Skeletal muscle satellite cell (primary cell): ENCODE results near the gene PEF1.
A peak's percentile ranks its signal among the peaks of the same experiment; 100 is the strongest.

ENCODE experiments used
- H3K27me3 ChIP-seq: 2 replicates; pipeline ENCODE4 v1.7.0; 2013; ENCODE audit warnings: low read length; ENCODE audit not compliant: control insufficient read depth, insufficient read depth
- H3K36me3 ChIP-seq: 2 replicates; pipeline ENCODE4 v1.7.0; 2013; ENCODE audit warnings: mild to moderate bottlenecking, control low read depth, low read length; ENCODE audit not compliant: insufficient read depth
- H3K4me1 ChIP-seq: 2 replicates; pipeline ENCODE4 v1.7.0; 2013; ENCODE audit warnings: low read length; ENCODE audit not compliant: control insufficient read depth, insufficient read depth
- H3K4me2 ChIP-seq: 2 replicates; pipeline ENCODE4 v1.7.0; 2013; ENCODE audit warnings: mild to moderate bottlenecking, low read length
- H3K4me3 ChIP-seq: 2 replicates; pipeline ENCODE4 v1.7.0; 2013; ENCODE audit warnings: low read length
- H3K9ac ChIP-seq: 2 replicates; pipeline ENCODE4 v1.7.0; 2013; ENCODE audit warnings: mild to moderate bottlenecking, low read depth, low read length, moderate library complexity
- H3K9me3 ChIP-seq: replicated peaks from 2 replicates; pipeline ENCODE4 v1.7.0; 2013; ENCODE audit warnings: mild to moderate bottlenecking, control low read depth, low read length

The PEF1 gene

DNA sequence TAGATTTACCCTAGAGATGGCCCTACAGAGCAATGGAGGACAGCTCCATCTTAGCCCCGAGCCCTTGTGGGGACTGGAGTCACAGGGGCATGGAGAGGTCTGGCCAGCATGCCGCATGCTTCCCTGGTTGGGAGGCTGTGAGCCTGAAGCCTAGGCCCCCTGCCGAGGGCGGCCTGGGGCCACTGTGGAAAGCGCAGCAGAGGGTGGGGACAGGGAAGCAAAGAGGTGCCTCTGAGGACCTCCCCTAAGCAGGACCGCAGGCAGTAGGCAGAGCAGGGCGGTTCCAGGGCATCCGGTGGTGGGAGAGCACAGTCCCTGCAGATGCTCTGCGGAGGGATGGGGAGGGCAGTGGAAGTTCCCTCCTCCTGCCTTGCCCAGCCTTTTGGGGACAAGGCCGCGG, 26.5 kb upstream of the PEF1 start:
- Histone ChIP-seq H3K4me2 (no peak overlapping the region), H3K27me3 (no peaks in the 10 kb centered on the region), H3K9ac (no peak overlapping the region), H3K4me1 (peaks cover 31% of the 10 kb centered on the region), H3K36me3 (peaks cover 6% of the 10 kb centered on the region), H3K4me3 (no peak overlapping the region), H3K9me3 (no peaks in the 10 kb centered on the region)

DNA sequence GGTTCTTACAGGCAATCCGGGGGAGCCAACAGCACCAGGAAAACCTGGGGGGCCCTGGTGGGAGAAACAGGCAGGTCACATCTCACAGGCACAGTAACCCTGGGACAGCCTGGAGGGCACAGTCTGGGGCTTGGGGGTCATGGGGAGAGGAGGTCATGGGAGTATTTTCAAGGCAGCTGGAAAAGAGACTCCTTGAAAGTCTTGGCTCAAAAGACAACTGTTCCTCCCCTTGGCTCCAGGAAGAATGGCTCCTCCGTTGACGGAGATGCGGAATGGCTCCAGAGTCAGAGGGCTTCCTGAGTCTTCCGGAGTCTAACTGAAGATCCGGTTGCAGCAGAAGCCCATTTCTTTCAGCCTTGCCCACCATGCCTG, 25.9 kb upstream of the PEF1 start:
- Histone ChIP-seq H3K36me3 (peaks cover 6% of the 10 kb centered on the region), H3K9ac (no peak overlapping the region), H3K4me3 (no peak overlapping the region), H3K9me3 (no peaks in the 10 kb centered on the region), H3K4me1 (peaks cover 32% of the 10 kb centered on the region), H3K27me3 (no peaks in the 10 kb centered on the region), H3K4me2 (no peak overlapping the region)

DNA sequence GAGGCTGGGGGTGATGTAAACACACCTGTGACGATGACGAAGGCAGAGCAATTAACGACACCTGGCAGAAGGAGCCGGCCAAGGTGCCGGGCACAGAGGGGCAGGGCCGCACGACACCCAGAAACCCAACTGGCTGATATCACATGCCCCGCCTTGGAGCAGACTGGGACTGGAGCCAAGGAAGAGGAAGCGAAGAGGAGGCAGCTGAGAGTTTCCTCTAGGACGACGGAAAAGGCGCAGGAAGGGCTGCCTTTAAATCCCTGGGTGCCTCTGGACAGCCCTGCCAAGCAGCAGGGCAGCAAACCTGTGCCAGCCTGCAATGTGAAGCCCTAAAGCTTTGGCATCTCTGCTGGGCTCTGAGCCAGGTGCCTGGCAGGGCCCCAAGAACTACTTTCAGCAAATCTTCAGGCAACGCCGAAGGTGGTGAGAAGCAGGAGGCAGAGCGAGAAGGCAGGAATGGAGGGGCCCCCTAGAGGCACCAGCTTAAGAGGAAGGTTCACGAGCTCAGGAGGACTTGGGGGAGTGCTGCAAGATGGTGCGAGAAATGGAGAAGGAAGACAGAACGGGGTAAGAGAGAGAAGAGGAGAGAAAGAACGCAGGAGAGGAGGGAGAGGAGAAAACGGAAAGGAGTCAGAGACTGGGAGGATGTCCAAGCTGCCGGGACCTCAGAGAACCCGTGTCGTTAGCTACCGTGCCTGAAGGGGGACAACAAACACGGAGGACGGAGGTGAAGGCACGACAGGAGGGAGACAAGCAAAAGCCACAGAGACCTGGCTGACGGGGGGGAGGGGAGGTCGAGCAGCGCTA, 25.3 kb upstream of the PEF1 start:
- H3K4me3 ChIP-seq = peak overlapping the region; percentile 45
- H3K4me2 ChIP-seq = peak overlapping the region; percentile 76
- H3K9ac ChIP-seq = peak overlapping the region; percentile 45
- peaks cover 32% of the 10 kb centered on the region for H3K4me1 ChIP-seq
- peaks cover 6% of the 10 kb centered on the region for H3K36me3 ChIP-seq
- no peaks in the 10 kb centered on the region for H3K27me3 ChIP-seq
- no peaks in the 10 kb centered on the region for H3K9me3 ChIP-seq

DNA sequence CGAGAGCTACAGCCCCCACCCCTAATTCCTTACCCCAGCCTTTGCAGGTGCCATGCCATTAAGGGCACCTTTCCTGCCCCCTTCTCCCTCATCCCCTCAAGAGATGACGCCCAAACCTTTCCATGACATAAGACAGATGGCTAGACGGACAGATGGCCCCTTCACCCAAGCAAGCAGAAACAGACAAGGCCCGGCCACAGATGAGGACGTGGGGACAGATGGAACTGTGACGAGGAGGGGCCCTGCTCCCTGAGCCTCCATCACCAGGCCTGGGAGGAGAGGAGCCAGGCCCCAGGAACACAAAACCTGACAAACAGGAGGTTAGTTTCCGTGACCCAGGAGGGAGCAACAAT, 24.7 kb upstream of the PEF1 start:
- Histone ChIP-seq H3K9ac (peak overlapping the region; percentile 45), H3K4me1 (peaks cover 32% of the 10 kb centered on the region), H3K27me3 (no peaks in the 10 kb centered on the region)

DNA sequence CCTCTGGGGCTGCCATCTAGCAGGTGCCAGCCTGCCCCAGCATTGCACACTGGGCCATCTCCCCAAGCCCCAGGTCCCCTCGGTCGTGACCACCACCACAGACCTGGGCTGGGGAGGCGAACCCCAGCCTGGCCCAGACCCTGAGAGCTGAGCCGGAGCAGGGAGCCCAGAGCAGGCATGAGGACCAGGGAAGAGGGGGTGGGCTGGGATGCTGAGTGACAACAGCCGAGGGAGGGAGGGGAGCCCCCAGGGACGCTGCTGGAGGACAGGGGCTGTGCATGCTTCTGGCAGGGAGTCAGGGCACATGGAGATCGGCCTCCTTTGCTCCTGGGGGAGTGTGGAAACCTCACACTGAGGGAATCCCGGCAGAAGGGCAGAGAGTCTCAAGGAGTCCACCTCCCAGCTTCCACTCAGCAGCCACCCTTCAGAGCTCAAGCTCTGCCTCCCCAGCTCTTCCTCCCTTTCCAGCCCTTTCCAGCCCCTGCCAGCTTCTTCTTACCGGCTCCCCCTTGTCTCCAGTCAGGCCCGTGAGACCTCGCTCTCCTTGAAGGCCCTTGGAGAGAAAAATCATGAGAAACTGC, 23.7 kb upstream of the PEF1 start:
- Histone ChIP-seq H3K4me3 (no peak overlapping the region), H3K27me3 (no peaks in the 10 kb centered on the region), H3K4me2 (no peak overlapping the region), H3K9ac (no peak overlapping the region), H3K9me3 (no peaks in the 10 kb centered on the region), H3K4me1 (peaks cover 32% of the 10 kb centered on the region), H3K36me3 (peaks cover 6% of the 10 kb centered on the region)

More for the DNA sequence above, 24.7 kb upstream of the PEF1 start:
- peaks cover 6% of the 10 kb centered on the region for H3K36me3 ChIP-seq
- peak overlapping the region; percentile 45 for H3K4me3 ChIP-seq
- peak overlapping the region; percentile 76 for H3K4me2 ChIP-seq
- no peaks in the 10 kb centered on the region for H3K9me3 ChIP-seq

DNA sequence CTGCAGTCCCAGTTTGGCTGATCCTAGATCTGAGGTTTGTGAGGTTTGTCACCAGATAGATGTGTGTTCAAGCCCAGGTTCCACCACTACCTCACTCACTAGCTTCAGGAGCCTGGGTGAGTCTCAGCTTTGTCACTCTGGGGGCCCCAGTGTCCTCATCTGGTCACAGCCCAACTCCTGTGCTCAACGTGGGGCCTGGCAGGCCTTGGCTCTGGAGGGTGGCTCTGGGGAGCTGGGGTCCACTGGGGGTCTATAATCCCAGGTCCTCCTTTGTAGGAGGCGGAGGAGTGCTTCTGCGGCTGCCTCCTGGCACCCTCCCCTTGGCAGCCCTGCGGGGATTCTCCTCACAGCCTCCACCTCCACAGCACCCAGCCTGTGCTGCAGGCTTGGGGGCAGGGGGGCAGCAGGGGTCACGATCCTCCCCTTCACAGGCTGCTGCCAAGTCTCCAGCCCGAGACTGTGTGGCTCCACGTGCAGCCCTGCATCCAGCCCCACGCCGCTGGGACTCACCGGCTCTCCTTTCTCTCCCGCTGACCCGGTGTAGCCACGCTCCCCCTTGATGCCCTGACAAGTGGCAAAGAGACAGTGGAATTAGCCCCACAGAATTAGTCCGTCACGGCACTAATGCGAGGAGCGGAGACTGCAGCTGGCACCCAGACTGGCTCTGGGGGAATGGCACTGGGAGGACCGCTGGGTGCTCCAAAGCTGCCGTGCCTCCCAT, 22.5 kb upstream of the PEF1 start:
- H3K36me3 ChIP-seq = peaks cover 6% of the 10 kb centered on the region
- no peak overlapping the region for H3K9ac ChIP-seq
- no peak overlapping the region for H3K4me3 ChIP-seq

DNA sequence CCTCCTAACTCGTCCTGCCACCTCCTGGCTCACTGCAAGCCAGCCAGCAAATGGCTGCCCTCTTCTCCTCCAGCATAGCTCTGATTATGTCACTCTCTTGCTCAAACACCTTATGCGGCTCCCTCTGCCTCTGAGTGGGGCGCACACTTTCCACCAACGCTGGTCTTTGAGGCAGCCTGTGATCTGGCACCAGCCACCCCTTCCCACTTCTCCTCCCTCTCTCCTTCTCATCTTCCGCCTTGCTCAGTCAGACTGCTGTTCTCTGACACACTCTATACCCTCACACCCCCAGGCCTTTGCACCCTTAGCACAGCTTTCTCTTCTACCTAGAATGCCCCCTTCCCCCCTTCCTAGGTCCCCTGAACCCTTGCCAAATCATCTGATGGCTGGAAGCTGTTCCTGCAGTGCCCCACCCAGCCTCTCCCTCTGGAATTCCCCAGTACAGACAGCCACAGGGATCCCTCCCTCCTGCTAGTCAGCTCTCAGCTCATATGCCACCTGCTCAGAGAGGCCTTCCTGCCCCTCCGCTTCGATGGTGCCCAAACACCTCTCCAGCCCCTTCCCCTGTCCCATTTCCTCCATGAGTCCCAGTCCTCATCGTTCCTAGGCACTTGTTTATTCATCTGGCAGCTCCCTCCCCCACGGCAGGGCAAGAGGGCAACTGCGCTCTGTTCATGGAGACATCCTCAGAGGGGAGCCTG, 21.7 kb upstream of the PEF1 start:
- Histone ChIP-seq H3K4me1 (peaks cover 32% of the 10 kb centered on the region), H3K36me3 (peaks cover 8% of the 10 kb centered on the region), H3K27me3 (no peaks in the 10 kb centered on the region), H3K4me3 (no peak overlapping the region), H3K9me3 (no peaks in the 10 kb centered on the region), H3K9ac (no peak overlapping the region), H3K4me2 (no peak overlapping the region)

More for the DNA sequence above, 22.5 kb upstream of the PEF1 start:
- H3K4me1 ChIP-seq = peaks cover 32% of the 10 kb centered on the region
- H3K9me3 ChIP-seq = no peaks in the 10 kb centered on the region
- H3K4me2 ChIP-seq = no peak overlapping the region
- H3K27me3 ChIP-seq = no peaks in the 10 kb centered on the region

DNA sequence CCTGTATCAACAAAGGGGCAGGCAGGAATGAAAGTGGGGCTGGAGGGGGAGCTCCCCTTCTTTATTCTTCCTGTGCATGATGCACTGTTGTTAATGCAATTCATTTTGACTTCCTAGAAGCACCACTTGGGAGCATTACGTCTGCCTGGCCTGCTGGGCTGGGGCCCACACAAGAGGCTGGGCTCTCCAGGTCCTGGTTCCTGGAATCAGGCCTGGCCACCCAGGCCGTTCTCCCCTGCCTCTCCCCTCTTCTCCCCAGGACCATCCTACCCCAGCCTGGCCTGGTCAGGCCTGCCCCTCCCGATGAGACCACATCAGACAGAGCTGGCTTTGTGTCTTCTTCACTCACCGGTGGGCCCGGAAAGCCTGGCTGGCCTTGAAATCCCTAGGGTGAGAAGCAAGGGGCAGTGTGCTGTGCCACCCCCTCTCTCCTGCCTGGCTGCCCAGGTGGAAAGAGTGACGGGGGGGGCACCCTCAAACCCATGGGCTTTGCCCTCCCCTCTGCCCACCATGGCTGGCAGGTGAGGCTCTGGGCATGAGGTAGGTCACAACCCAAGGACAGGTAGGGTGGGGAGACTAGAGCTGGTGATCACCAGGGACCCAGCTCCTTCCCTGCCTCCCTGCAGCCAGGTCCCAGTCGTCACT, 20.7 kb upstream of the PEF1 start:
- H3K4me3 ChIP-seq = no peak overlapping the region
- H3K4me1 ChIP-seq = peaks cover 29% of the 10 kb centered on the region
- peaks cover 12% of the 10 kb centered on the region for H3K36me3 ChIP-seq
- H3K27me3 ChIP-seq = no peaks in the 10 kb centered on the region
- H3K9ac ChIP-seq = no peak overlapping the region
- no peak overlapping the region for H3K4me2 ChIP-seq
- no peaks in the 10 kb centered on the region for H3K9me3 ChIP-seq

DNA sequence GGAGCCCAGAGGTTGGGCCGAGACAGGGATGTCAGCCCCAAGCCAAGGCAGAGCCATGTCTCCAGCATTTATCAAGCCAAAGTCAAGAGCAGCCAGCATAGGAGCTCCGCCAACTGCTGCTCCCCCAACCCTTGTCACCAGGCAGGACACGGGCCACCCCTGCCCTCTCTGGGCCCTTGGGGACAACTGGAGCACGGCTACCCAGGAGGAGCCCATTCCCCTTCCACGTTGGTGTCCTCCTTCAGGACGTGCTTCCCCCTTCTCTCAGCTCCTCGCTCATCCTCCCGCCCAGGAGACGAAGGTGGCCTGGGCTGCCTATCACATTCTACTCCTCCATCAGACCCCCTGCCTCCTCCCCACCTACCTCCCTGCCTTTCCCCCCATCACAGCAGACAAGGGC, 19.9 kb upstream of the PEF1 start:
- Histone ChIP-seq H3K4me2 (no peak overlapping the region), H3K9me3 (no peaks in the 10 kb centered on the region), H3K4me3 (no peak overlapping the region), H3K4me1 (peaks cover 21% of the 10 kb centered on the region), H3K9ac (no peak overlapping the region), H3K36me3 (peaks cover 12% of the 10 kb centered on the region), H3K27me3 (no peaks in the 10 kb centered on the region)

DNA sequence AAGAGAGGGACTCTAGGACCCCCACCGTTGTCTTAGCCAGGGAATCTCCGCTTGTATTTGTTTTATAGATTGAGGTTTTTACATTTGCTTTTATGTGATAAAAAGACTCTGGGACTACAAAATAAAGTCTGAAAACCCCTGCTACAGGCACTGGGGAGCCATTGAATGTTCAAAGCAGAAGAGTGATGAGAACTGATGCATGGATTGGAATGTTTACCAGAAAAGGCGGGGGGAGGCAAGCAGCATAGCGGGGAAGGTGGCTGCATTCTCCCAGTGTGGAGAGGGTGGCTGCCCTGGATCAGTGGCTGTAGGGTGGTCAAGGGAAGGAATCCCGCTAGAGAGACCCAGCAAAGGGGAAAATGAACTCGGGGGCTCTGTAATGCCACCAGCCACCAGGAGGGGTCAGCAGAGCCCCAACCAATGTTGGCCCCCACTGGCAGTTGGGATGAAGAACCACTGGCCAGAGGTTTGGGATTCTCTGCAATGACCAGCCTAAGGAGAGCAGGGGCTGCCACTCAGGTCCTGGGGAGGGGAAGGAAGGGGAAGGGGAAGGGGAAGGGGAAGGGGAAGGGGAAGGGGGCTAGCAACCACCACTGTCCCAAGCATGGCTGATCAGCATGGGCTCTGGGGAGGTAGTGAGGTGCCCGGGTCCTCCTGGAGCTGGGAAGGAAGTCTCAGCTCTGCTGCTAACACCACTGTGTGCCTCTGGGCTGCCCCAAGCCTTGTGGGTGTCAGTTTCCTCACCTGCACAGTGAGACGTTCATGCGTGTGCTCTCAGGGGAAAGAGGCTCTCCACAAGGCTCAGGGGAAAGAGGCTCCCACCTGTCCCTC, 19.2 kb upstream of the PEF1 start:
- Histone ChIP-seq H3K36me3 (peaks cover 12% of the 10 kb centered on the region), H3K4me3 (no peak overlapping the region), H3K4me1 (peaks cover 15% of the 10 kb centered on the region), H3K9me3 (no peaks in the 10 kb centered on the region), H3K9ac (no peak overlapping the region), H3K4me2 (no peak overlapping the region), H3K27me3 (no peaks in the 10 kb centered on the region)
